ENCODE results near the gene MYRFL. TPM values are rescaled to one million over a fixed set of nuclear protein-coding genes. Genes with fewer than 3 reads are reported as not detected.

The MYRFL gene
- total and polyA plus RNA-seq, 8 donors = 0.06 to 2.3 (median 0.43) TPM

DNA sequence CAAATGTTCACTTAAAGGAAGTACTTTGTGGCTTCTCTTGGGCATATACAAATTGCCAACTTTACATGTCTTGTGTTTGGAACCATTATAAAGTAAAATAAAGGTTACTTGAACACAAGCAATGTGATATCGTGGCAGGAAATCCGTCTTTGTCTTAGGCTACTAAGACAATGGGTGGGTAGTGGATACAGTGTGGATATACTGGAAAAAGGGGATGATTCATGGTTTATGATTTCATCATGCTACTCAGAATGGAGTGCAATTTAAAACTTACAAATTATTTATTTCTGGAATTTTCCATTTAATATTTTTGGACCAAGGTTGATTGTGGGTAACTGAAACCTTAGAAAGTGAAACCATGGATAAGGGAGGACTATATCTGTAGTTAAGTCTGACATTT is 48.4 kb downstream of the MYRFL start:
- TF ChIP-seq, protein P1, sequence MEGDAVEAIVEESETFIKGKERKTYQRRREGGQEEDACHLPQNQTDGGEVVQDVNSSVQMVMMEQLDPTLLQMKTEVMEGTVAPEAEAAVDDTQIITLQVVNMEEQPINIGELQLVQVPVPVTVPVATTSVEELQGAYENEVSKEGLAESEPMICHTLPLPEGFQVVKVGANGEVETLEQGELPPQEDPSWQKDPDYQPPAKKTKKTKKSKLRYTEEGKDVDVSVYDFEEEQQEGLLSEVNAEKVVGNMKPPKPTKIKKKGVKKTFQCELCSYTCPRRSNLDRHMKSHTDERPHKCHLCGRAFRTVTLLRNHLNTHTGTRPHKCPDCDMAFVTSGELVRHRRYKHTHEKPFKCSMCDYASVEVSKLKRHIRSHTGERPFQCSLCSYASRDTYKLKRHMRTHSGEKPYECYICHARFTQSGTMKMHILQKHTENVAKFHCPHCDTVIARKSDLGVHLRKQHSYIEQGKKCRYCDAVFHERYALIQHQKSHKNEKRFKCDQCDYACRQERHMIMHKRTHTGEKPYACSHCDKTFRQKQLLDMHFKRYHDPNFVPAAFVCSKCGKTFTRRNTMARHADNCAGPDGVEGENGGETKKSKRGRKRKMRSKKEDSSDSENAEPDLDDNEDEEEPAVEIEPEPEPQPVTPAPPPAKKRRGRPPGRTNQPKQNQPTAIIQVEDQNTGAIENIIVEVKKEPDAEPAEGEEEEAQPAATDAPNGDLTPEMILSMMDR (IDR thresholded peaks at IDR 0.05) = no peak
- Histone ChIP-seq H3K4me3 (no peak overlapping the region), H3K4me1 (no peaks in the 10 kb centered on the region), H3K27me3 (peaks cover 0 to 4% (median 0%) of the 10 kb centered on the region in 4 donors), H3K27ac (no peak overlapping the region), H3K36me3 (no peaks in the 10 kb centered on the region), H3K9me3 (no peaks in the 10 kb centered on the region)
- FAIRE-seq (peak; percentile 26), DNase-seq (no peak), ATAC-seq (peak in 1 of 4 donors; percentile 46)
- 82 to 85% methylated on average over 2 of the region's 2 CpGs for WGBS, 2 donors
- intact Hi-C loops (cut with DNase I) = no loop called here

DNA sequence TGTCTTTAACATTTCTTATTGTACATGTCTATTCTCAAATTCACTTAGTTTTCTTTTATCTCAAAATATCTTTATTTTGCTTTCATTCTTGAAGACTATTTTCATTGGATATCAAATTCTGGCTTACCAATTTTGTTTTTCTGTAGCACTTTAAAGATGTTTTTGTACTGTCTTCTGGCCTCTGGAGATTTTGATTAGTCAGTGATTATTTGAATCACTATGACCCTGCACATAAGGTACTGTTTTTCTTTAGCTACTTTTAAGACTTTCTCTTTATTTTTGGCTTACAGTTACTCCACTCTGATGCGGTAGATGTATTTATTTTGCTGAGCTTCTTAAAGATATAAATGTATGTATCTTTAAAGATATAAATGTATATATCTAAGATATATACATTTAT is 49.6 kb downstream of the MYRFL start:
- peaks cover 0 to 12% (median 0%) of the 10 kb centered on the region in 4 donors for H3K27me3 ChIP-seq
- FAIRE-seq = no peak
- TF ChIP-seq, protein P1 (IDR thresholded peaks at IDR 0.05) = no peak
- WGBS, 2 donors = 39 to 70% methylated on average over 1 of the region's 1 CpG
- no peak for DNase-seq
- no peaks in the 10 kb centered on the region for H3K9me3 ChIP-seq
- H3K4me1 ChIP-seq = no peaks in the 10 kb centered on the region
- H3K4me3 ChIP-seq = no peak overlapping the region
- no peaks in the 10 kb centered on the region for H3K36me3 ChIP-seq
- intact Hi-C loops (cut with DNase I) = no loop called here
- H3K27ac ChIP-seq = no peak overlapping the region
- no peak for ATAC-seq

DNA sequence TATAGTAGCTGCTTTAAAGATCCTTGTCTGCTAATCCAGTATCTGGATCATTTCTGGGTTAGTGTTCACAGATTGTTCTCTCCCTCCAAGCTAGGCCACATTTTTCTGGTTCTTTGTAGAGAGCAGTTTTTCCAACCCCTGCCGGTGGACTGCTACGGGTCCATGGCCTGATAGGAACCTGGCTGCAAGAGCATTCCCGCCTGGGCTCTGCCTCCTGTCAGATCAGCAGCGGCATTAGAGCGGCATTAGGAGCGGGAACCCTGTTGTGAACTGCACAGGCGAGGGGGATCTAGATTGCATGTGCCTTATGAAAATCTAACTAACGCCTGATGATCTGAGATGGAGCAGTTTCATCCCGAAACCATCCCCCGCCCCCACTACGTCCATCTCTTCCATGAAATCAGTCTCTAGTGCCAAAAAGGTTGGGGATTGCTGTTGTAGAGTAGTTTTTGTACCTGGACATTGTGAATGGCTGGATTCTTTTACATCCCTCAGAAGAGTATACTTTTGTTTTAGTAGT is 50.4 kb downstream of the MYRFL start:
- TF ChIP-seq, protein P1 (IDR thresholded peaks at IDR 0.05) = no peak
- ATAC-seq (no peak), DNase-seq (no peak), FAIRE-seq (no peak)
- Histone ChIP-seq H3K36me3 (no peaks in the 10 kb centered on the region), H3K27me3 (peaks cover 0 to 12% (median 0%) of the 10 kb centered on the region in 4 donors), H3K4me3 (no peak overlapping the region), H3K4me1 (no peaks in the 10 kb centered on the region), H3K9me3 (no peaks in the 10 kb centered on the region), H3K27ac (no peak overlapping the region)
- WGBS, 2 donors = 70 to 79% methylated on average over 11 of the region's 11 CpGs
- intact Hi-C loops (cut with DNase I) = no loop called here

DNA sequence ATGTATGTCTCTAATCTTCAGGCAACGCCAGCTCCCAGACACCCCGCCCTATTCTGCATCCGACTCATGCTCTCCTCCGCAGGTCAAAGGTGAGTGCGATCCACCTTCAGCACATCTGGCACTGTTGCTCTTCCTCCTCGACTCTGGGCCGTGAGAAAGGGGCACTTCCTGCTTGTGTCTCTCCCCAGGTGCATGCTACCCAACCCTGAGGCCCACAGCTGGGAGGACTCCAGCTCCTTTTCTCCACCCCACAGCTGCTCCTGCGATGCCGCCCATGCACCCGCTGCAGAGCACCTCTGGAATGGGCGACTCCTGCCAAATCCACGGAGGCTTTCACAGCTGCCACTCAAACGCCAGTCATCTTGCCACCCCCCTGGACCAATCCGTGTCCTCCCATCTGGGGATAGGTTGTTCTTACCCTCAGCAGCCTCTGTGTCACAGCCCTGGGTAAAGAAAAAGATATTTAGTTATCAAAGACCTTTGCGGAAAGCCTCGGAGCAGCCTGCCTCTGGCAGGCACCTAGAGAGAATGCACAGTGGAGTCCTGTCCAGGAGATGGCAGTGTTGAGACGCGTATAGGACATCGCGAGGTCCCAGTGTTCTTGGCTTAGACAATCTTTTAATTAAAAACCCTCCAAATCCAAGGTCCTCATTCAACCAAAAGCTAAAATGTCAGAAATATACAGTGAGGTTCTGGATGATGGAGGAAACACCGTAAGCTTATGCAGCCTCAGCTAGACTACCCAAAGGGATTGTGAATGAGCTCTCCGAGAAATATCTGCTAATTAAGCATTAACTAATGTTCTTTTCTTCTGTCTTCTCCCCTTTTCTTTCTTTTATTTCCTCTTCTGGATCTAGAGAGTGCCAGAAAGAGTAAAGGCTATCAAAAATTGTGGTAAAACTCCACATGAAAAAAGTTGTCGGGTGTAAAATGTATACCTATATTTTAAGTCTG is 54.3 kb downstream of the MYRFL start:
- no peak overlapping the region for H3K27ac ChIP-seq
- WGBS, 2 donors = 26 to 34% methylated on average over 23 of the region's 23 CpGs
- DNase-seq = peak in 5 of 6 donors; percentile 45 to 78 (median 61)
- TF ChIP-seq, protein P1 (IDR thresholded peaks at IDR 0.05) = peak; percentile 68 to 87 (median 84)
- H3K9me3 ChIP-seq = no peaks in the 10 kb centered on the region
- ATAC-seq = peak; percentile 93 to 100 (median 98)
- intact Hi-C loops (cut with DNase I) = no loop called here
- no peak for FAIRE-seq
- peaks cover 0 to 12% (median 0%) of the 10 kb centered on the region in 4 donors for H3K27me3 ChIP-seq
- peak overlapping the region in 1 of 4 donors; percentile 8 for H3K4me3 ChIP-seq
- no peaks in the 10 kb centered on the region for H3K36me3 ChIP-seq
- H3K4me1 ChIP-seq = no peaks in the 10 kb centered on the region
